NCI-H524 (cell line): ENCODE results near the gene PPP1R3F.

ENCODE experiments used
- DNase-seq, 2 experiments: peaks; one replicate each; lab custom pipeline; 2025; lab: John Stamatoyannopoulos, UW

The PPP1R3F gene

GRCh38 chrX:49249071-49249470 is 20.5 kb upstream of the PPP1R3F start:
- DNase-seq, result no peak

- DNase-seq, result no peak
Measured at GRCh38 chrX:49249616-49250015, 20.0 kb upstream of the PPP1R3F start.

- DNase-seq, result no peak
Measured at GRCh38 chrX:49250066-49250465, 19.5 kb upstream of the PPP1R3F start.

GRCh38 chrX:49250578-49250977 is 19.0 kb upstream of the PPP1R3F start:
- DNase-seq, result no peak

GRCh38 chrX:49251325-49251724 is 18.3 kb upstream of the PPP1R3F start:
- DNase-seq, result no peak

- no peak for DNase-seq
Measured at GRCh38 chrX:49254639-49255038, 15.0 kb upstream of the PPP1R3F start.

GRCh38 chrX:49256268-49256995 is 13.2 kb upstream of the PPP1R3F start:
- DNase-seq, result no peak

GRCh38 chrX:49257074-49257790 is 12.4 kb upstream of the PPP1R3F start:
- DNase-seq, result no peak

- DNase-seq, result no peak
Measured at GRCh38 chrX:49257846-49258748, 11.5 kb upstream of the PPP1R3F start.

GRCh38 chrX:49258749-49259124 is 10.9 kb upstream of the PPP1R3F start:
- no peak for DNase-seq

- no peak for DNase-seq
Measured at GRCh38 chrX:49260221-49260985, 9.2 kb upstream of the PPP1R3F start.

GRCh38 chrX:49262603-49263002 is 7.0 kb upstream of the PPP1R3F start:
- no peak for DNase-seq

GRCh38 chrX:49263631-49264030 is 6.0 kb upstream of the PPP1R3F start:
- no peak for DNase-seq

GRCh38 chrX:49264460-49264859 is 5.1 kb upstream of the PPP1R3F start, which contains the start of gene FOXP3:
TSS of gene FOXP3 (minus strand) at chrX:49264710. CDS start at chrX:49258505, 6,205 bp downstream.
- DNase-seq, result no peak

GRCh38 chrX:49266523-49267445 is 2.8 kb upstream of the PPP1R3F start:
- peak; percentile 62 to 75 for DNase-seq

GRCh38 chrX:49268702-49269009 is 937 bp upstream of the PPP1R3F start:
- DNase-seq, result no peak

GRCh38 chrX:49269010-49269766 is 405 bp upstream of the PPP1R3F start:
- peak; percentile 99 for DNase-seq

GRCh38 chrX:49270249-49270921 is 792 bp downstream of the PPP1R3F start:
- no peak for DNase-seq

- DNase-seq, result no peak
Measured at GRCh38 chrX:49271341-49271740, 1.7 kb downstream of the PPP1R3F start.
